H9 (cell line): ENCODE results near the gene NLN. TPM values are rescaled to one million over a fixed set of nuclear protein-coding genes. Genes with fewer than 3 reads are reported as not detected.

ENCODE experiments used
- DNase-seq: peaks from one replicate; pipeline ENCODE4 v3.0.0-alpha.2; 2017
- H2AFZ ChIP-seq: one replicate; pipeline ENCODE4 v1.6.1; 2013; ENCODE audit warnings: mild to moderate bottlenecking, low read length, control low read depth, moderate library complexity
- H2AK5ac ChIP-seq: 2 replicates; pipeline ENCODE4 v1.6.1; 2013; ENCODE audit warnings: low read length, control low read depth, mixed read lengths; ENCODE audit not compliant: insufficient read length
- H2BK120ac ChIP-seq: one replicate; pipeline ENCODE4 v1.6.1; 2013; ENCODE audit warnings: low read depth, mild to moderate bottlenecking, low read length, control low read depth, inconsistent platforms; ENCODE audit not compliant: poor library complexity, severe bottlenecking
- H2BK12ac ChIP-seq: 2 replicates; pipeline ENCODE4 v1.6.1; 2013; ENCODE audit warnings: low read length, control low read depth, mixed read lengths, low read depth; ENCODE audit not compliant: insufficient read length
- H2BK15ac ChIP-seq: 2 replicates; pipeline ENCODE4 v1.6.1; 2013; ENCODE audit warnings: low read depth, low read length, control low read depth
- H2BK20ac ChIP-seq: one replicate; pipeline ENCODE4 v1.6.1; 2013; ENCODE audit warnings: low read depth, mild to moderate bottlenecking, low read length, control low read depth, inconsistent platforms; ENCODE audit not compliant: poor library complexity, severe bottlenecking
- H2BK5ac ChIP-seq: 2 replicates; pipeline ENCODE4 v1.6.1; 2013; ENCODE audit warnings: low read length, control low read depth, mixed read lengths; ENCODE audit not compliant: insufficient read length
- H3K14ac ChIP-seq: 2 replicates; pipeline ENCODE4 v1.6.1; 2013; ENCODE audit warnings: low read length, control low read depth; ENCODE audit not compliant: insufficient read depth
- H3K18ac ChIP-seq: 2 replicates; pipeline ENCODE4 v1.6.1; 2013; ENCODE audit warnings: low read depth, mild to moderate bottlenecking, mixed read lengths, low read length, control low read depth; ENCODE audit not compliant: insufficient read length
- H3K23ac ChIP-seq: 2 replicates; pipeline ENCODE4 v1.6.1; 2013; ENCODE audit warnings: low read length, control low read depth, mixed read lengths, low read depth; ENCODE audit not compliant: insufficient read length
- H3K23me2 ChIP-seq: 2 replicates; pipeline ENCODE4 v1.6.1; 2013; ENCODE audit warnings: low read depth, mild to moderate bottlenecking, mixed read lengths, low read length, control low read depth; ENCODE audit not compliant: insufficient read length, poor library complexity, severe bottlenecking
- H3K27ac ChIP-seq: 2 replicates; pipeline ENCODE4 v1.5.1; 2013; ENCODE audit warnings: low read length, control low read depth, mixed read lengths, low read depth; ENCODE audit not compliant: insufficient read length
- H3K27me3 ChIP-seq: 2 replicates; pipeline ENCODE4 v1.6.1; 2013; ENCODE audit warnings: low read length, control low read depth, inconsistent platforms; ENCODE audit not compliant: insufficient read depth
- H3K4ac ChIP-seq: 2 replicates; pipeline ENCODE4 v1.6.1; 2013; ENCODE audit warnings: low read depth, mild to moderate bottlenecking, control low read depth, inconsistent platforms, low read length, moderate library complexity
- H3K4me1 ChIP-seq: 2 replicates; pipeline ENCODE4 v1.6.1; 2013; ENCODE audit warnings: low read length, control low read depth, inconsistent platforms; ENCODE audit not compliant: insufficient read depth
- H3K4me2 ChIP-seq: 2 replicates; pipeline ENCODE4 v1.6.1; 2013; ENCODE audit warnings: low read length, control low read depth, mixed read lengths; ENCODE audit not compliant: insufficient read length, insufficient read depth
- H3K56ac ChIP-seq: 2 replicates; pipeline ENCODE4 v1.6.1; 2013; ENCODE audit warnings: low read depth, mild to moderate bottlenecking, mixed read lengths, low read length, control low read depth; ENCODE audit not compliant: insufficient read length
- H3K79me1 ChIP-seq: 2 replicates; pipeline ENCODE4 v1.6.1; 2013; ENCODE audit warnings: low read depth, mild to moderate bottlenecking, moderate library complexity, low read length, control low read depth, inconsistent platforms; ENCODE audit not compliant: insufficient read depth, poor library complexity, severe bottlenecking
- H3K79me2 ChIP-seq: 2 replicates; pipeline ENCODE4 v1.6.1; 2013; ENCODE audit warnings: low read length, control low read depth, inconsistent platforms; ENCODE audit not compliant: insufficient read depth
- H3K9ac ChIP-seq: 2 replicates; pipeline ENCODE4 v1.6.1; 2013; ENCODE audit warnings: low read length, control low read depth, mixed read lengths; ENCODE audit not compliant: insufficient read length; ENCODE audit errors: extremely low read depth
- H3K9me3 ChIP-seq: one replicate; pipeline ENCODE4 v1.6.1; 2013; ENCODE audit warnings: low read depth, low read length, inconsistent platforms; ENCODE audit not compliant: control insufficient read depth
- H3T11ph ChIP-seq: one replicate; pipeline ENCODE4 v1.6.1; 2013; ENCODE audit warnings: mild to moderate bottlenecking, low read length, control low read depth, inconsistent platforms
- H4K20me1 ChIP-seq: one replicate; pipeline ENCODE4 v1.6.1; 2013; ENCODE audit not compliant: control insufficient read depth, insufficient read length, insufficient read depth
- H4K5ac ChIP-seq: 2 replicates; pipeline ENCODE4 v1.6.1; 2013; ENCODE audit warnings: low read depth, mild to moderate bottlenecking, mixed read lengths, low read length, control low read depth; ENCODE audit not compliant: insufficient read length
- H4K8ac ChIP-seq: replicated peaks from 2 replicates; pipeline ENCODE4 v1.6.1; 2013; ENCODE audit warnings: low read length, control low read depth, mixed read lengths, low read depth; ENCODE audit not compliant: insufficient read length
- H4K91ac ChIP-seq: 2 replicates; pipeline ENCODE4 v1.6.1; 2013; ENCODE audit warnings: low read depth, mild to moderate bottlenecking, moderate library complexity, mixed read lengths, low read length, control low read depth; ENCODE audit not compliant: insufficient read length
- H3K27ac Mint-ChIP-seq, 3 experiments: 2 replicates in 2 of 3; 3 replicates in 1 of 3; pipeline ENCODE4 v1.8.0; 2020 to 2021; ENCODE audit warnings: mixed read lengths in 3 of 3, mild to moderate bottlenecking in 1 of 3, moderate library complexity in 1 of 3
- H3K27me3 Mint-ChIP-seq: 2 replicates; pipeline ENCODE4 v1.8.0; 2021; ENCODE audit warnings: low read depth, mild to moderate bottlenecking, moderate library complexity, mixed read lengths
- H3K36me3 Mint-ChIP-seq, 3 experiments: 2 replicates in 2 of 3; 3 replicates in 1 of 3; pipeline ENCODE4 v1.8.0; 2020 to 2021; ENCODE audit warnings: low read depth in 3 of 3, mixed read lengths in 3 of 3; ENCODE audit not compliant: insufficient read depth in 1 of 3
- H3K4me1 Mint-ChIP-seq, 2 experiments: 2 replicates each; pipeline ENCODE4 v1.8.0; 2020; ENCODE audit warnings: mixed read lengths in 2 of 2
- H3K4me3 Mint-ChIP-seq, 2 experiments: 2 replicates in 1 of 2; 3 replicates in 1 of 2; pipeline ENCODE4 v1.8.0; 2020 to 2021; ENCODE audit warnings: mild to moderate bottlenecking in 2 of 2, mixed read lengths in 2 of 2, moderate library complexity in 1 of 2
- H3K9me3 Mint-ChIP-seq, 2 experiments: 2 replicates in 1 of 2; 3 replicates in 1 of 2; pipeline ENCODE4 v1.8.0; 2020; ENCODE audit warnings: mild to moderate bottlenecking in 2 of 2, mixed read lengths in 2 of 2, moderate library complexity in 1 of 2
- WGBS: extraction: QIAGEN DNeasy Blood & Tissue Kit; methylation state at CpG from one replicate; pipeline ENCODE4 v1.1.7; 2013; ENCODE audit warnings: missing lambda C conversion rate, low lambda C conversion rate, mixed read lengths; ENCODE audit not compliant: insufficient read length; ENCODE audit errors: extremely low coverage; 5-methylcytosine and 5-hydroxymethylcytosine counted together
- total RNA-seq: library from RNA; stranded (reverse); gene quantifications from 2 replicates; pipeline ENCODE4 v1.2.1, GENCODE V29; 2021
- TF ChIP-seq, protein P1 (sequence below): fragments of 200-600 bp; sonication (generic); conservative IDR thresholded peaks from 3 replicates; pipeline ENCODE4 v1.8.0; 2021; ENCODE audit warnings: antibody characterized with exemption, mild to moderate bottlenecking

Gene NLN
- total RNA-seq, 1 experiment from 2014 or later, result 137 TPM

GRCh38 chr5:65728218-65728617, 6.2 kb downstream of the NLN start:
- Histone ChIP-seq H4K20me1 (no peaks in the 10 kb centered on the region), H2BK20ac (no peak overlapping the region), H4K91ac (no peak overlapping the region), H3K4me2 (no peak overlapping the region), H3K4me1 (no peaks in the 10 kb centered on the region), H4K8ac (no peak overlapping the region), H3K27me3 (no peaks in the 10 kb centered on the region), H3K9me3 (no peaks in the 10 kb centered on the region), H2BK5ac (no peak overlapping the region), H3K79me2 (peaks cover 42% of the 10 kb centered on the region; the same call in 1 of the 2 replicates), H3K56ac (no peak overlapping the region), H4K5ac (no peak overlapping the region), H3K4ac (no peak overlapping the region), H3K23ac (no peak overlapping the region), H2BK120ac (no peak overlapping the region), H3T11ph (no peak overlapping the region), H3K23me2 (peaks cover 1% of the 10 kb centered on the region), H3K14ac (no peak overlapping the region), H2AFZ (no peak overlapping the region), H3K18ac (no peak overlapping the region), H2AK5ac (no peak overlapping the region), H2BK15ac (no peak overlapping the region), H3K79me1 (peaks cover 16% of the 10 kb centered on the region), H3K9ac (no peak overlapping the region), H3K27ac (no peak overlapping the region), H2BK12ac (no peak overlapping the region)
- H3K4me1 Mint-ChIP-seq, result peaks cover 25 to 32% of the 10 kb centered on the region in 2 experiments
- no peak overlapping the region for H3K4me3 Mint-ChIP-seq
- H3K36me3 Mint-ChIP-seq, result peaks cover 5 to 26% (median 9%) of the 10 kb centered on the region in 3 experiments; a peak in 5 of 7 replicates
- no peaks in the 10 kb centered on the region; a peak in 1 of 5 replicates for H3K9me3 Mint-ChIP-seq
- TF ChIP-seq, protein P1, sequence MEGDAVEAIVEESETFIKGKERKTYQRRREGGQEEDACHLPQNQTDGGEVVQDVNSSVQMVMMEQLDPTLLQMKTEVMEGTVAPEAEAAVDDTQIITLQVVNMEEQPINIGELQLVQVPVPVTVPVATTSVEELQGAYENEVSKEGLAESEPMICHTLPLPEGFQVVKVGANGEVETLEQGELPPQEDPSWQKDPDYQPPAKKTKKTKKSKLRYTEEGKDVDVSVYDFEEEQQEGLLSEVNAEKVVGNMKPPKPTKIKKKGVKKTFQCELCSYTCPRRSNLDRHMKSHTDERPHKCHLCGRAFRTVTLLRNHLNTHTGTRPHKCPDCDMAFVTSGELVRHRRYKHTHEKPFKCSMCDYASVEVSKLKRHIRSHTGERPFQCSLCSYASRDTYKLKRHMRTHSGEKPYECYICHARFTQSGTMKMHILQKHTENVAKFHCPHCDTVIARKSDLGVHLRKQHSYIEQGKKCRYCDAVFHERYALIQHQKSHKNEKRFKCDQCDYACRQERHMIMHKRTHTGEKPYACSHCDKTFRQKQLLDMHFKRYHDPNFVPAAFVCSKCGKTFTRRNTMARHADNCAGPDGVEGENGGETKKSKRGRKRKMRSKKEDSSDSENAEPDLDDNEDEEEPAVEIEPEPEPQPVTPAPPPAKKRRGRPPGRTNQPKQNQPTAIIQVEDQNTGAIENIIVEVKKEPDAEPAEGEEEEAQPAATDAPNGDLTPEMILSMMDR, result no peak
- no CpG with 5 or more reads among the region's 1 CpG for WGBS
- DNase-seq, result no peak
- H3K27me3 Mint-ChIP-seq, result no peaks in the 10 kb centered on the region; the same call in 1 of the 2 replicates
- no peak overlapping the region for H3K27ac Mint-ChIP-seq
